Fibroblast of lung (primary cell): ENCODE data around the gene DDT. TPM values are rescaled to one million over a fixed set of nuclear protein-coding genes. Genes with fewer than 3 reads are reported as not detected.
"Not testable (repeated sequence)": the region's sequence is repeated elsewhere in the genome, so short reads cannot be mapped to it uniquely, and the experiment has no call there.

Source experiments
- DNase-seq, 2 donors: peaks; one replicate each; pipeline versions ENCODE4 v3.0.0 to v3.0.0-alpha.2; 2010; ENCODE audit warnings: low read depth in 2 of 2
- H2AFZ ChIP-seq: 2 replicates; pipeline ENCODE4 v1.5.1; 2012; ENCODE audit warnings: low read length, control low read depth, inconsistent platforms
- H3K27ac ChIP-seq: 2 replicates; pipeline ENCODE4 v1.5.1; 2011; ENCODE audit warnings: low read length, control low read depth; ENCODE audit not compliant: insufficient read depth
- H3K27me3 ChIP-seq: 2 replicates; pipeline ENCODE4 v1.5.1; 2011; ENCODE audit warnings: mild to moderate bottlenecking, low read length; ENCODE audit not compliant: control insufficient read depth, insufficient read depth
- H3K36me3 ChIP-seq: 2 replicates; pipeline ENCODE4 v1.5.1; 2011; ENCODE audit warnings: low read length; ENCODE audit not compliant: control insufficient read depth, insufficient read depth
- H3K4me1 ChIP-seq: 2 replicates; pipeline ENCODE4 v1.5.1; 2011; ENCODE audit warnings: low read length; ENCODE audit not compliant: control insufficient read depth, insufficient read depth; ENCODE audit errors: extremely low read depth
- H3K4me2 ChIP-seq: 2 replicates; pipeline ENCODE4 v1.5.1; 2011; ENCODE audit warnings: low read length, control low read depth; ENCODE audit not compliant: insufficient read depth; ENCODE audit errors: extremely low read depth
- H3K4me3 ChIP-seq, 4 experiments: fragments of 200-600 bp in 1 of 4; sonication (generic) in 1 of 4; replicated peaks in 1 of 4; 2 replicates each; pipeline ENCODE4 v1.5.1; 2011 to 2016; ENCODE audit warnings: low read length in 4 of 4, low read depth in 3 of 4, mild to moderate bottlenecking in 3 of 4, control low read depth in 2 of 4, inconsistent platforms in 1 of 4, mixed read lengths in 1 of 4; ENCODE audit not compliant: insufficient read depth in 1 of 4; ENCODE audit errors: control extremely low read depth in 1 of 4
- H3K79me2 ChIP-seq: 2 replicates; pipeline ENCODE4 v1.5.1; 2012; ENCODE audit warnings: mild to moderate bottlenecking, low read length, inconsistent platforms; ENCODE audit not compliant: control insufficient read depth, insufficient read depth
- H3K9ac ChIP-seq: 2 replicates; pipeline ENCODE4 v1.5.1; 2011; ENCODE audit warnings: mild to moderate bottlenecking, low read length, control low read depth; ENCODE audit not compliant: insufficient read depth
- H3K9me3 ChIP-seq: 2 replicates; pipeline ENCODE4 v1.5.1; 2012; ENCODE audit warnings: low read depth, low read length; ENCODE audit not compliant: control insufficient read depth, insufficient read depth
- H4K20me1 ChIP-seq: 2 replicates; pipeline ENCODE4 v1.5.1; 2011; ENCODE audit warnings: low read length; ENCODE audit not compliant: control insufficient read depth, insufficient read depth; ENCODE audit errors: extremely low read depth
- EZH2 ChIP-seq: IDR thresholded peaks from 2 replicates; pipeline ENCODE4 v1.5.1; 2012; ENCODE audit warnings: low read length, control low read depth, mild to moderate bottlenecking; ENCODE audit errors: missing control alignments
- polyA plus RNA-seq, 2 donors: library from polyadenylated mRNA; depleted of rRNA in 1 of 2; stranded (reverse) in 1 of 2; unstranded in 1 of 2; fragments of >200 nt; gene quantifications; 2 replicates each; pipeline ENCODE4 v1.2.1, GENCODE V29; 2011 to 2012; ENCODE audit warnings: missing spikeins in 1 of 2
- total RNA-seq: library from RNA; depleted of rRNA; stranded (reverse); fragments of >200 nt; gene quantifications from 2 replicates; pipeline ENCODE4 v1.2.1, GENCODE V29; 2014
- TF ChIP-seq, protein P1 (sequence below), 2 donors: IDR thresholded peaks in 1 of 2; conservative IDR thresholded peaks in 1 of 2; 1 replicate in 1 of 2; 2 replicates in 1 of 2; pipeline ENCODE4 v1.5.1; 2011 to 2012; ENCODE audit warnings: low read length in 2 of 2, control low read depth in 1 of 2, inconsistent platforms in 1 of 2, low read depth in 1 of 2, mild to moderate bottlenecking in 1 of 2

DDT gene
- total and polyA plus RNA-seq, 2 donors (not counting 1 experiment from before 2014, with no cell fraction given) = 79.5 to 111 TPM

DNA sequence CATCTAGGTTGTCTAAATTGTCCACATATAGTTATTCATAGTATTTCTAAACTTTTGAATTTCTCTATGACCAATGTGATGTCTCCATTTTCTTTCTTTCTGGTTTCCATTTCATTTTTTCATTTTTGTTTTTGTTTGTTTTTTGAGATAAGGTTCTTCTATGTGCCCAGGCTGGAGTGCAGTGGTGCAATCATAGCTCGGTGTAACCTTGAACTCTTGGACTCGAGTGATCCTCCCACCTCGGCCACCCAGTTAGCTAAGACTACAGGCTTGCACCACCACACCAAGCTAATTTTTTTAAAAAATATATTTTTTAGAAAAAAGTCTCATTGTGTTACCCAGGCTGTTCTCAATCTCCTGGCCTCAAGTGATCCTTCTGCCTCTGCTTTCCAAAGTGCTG is 22.9 kb upstream of the DDT start:
- H3K27me3 ChIP-seq = peaks cover under 1% of the 10 kb centered on the region
- no peaks in the 10 kb centered on the region for H3K9me3 ChIP-seq
- H3K79me2 ChIP-seq = no peaks in the 10 kb centered on the region
- no peak overlapping the region for H3K27ac ChIP-seq
- no peak overlapping the region for H3K4me2 ChIP-seq
- DNase-seq = no peak
- H2AFZ ChIP-seq = no peak overlapping the region
- H3K9ac ChIP-seq = no peak overlapping the region
- no peaks in the 10 kb centered on the region for H4K20me1 ChIP-seq
- H3K4me3 ChIP-seq = no peak overlapping the region
- no peaks in the 10 kb centered on the region for H3K36me3 ChIP-seq
- no peak for TF ChIP-seq EZH2
- TF ChIP-seq, protein P1, sequence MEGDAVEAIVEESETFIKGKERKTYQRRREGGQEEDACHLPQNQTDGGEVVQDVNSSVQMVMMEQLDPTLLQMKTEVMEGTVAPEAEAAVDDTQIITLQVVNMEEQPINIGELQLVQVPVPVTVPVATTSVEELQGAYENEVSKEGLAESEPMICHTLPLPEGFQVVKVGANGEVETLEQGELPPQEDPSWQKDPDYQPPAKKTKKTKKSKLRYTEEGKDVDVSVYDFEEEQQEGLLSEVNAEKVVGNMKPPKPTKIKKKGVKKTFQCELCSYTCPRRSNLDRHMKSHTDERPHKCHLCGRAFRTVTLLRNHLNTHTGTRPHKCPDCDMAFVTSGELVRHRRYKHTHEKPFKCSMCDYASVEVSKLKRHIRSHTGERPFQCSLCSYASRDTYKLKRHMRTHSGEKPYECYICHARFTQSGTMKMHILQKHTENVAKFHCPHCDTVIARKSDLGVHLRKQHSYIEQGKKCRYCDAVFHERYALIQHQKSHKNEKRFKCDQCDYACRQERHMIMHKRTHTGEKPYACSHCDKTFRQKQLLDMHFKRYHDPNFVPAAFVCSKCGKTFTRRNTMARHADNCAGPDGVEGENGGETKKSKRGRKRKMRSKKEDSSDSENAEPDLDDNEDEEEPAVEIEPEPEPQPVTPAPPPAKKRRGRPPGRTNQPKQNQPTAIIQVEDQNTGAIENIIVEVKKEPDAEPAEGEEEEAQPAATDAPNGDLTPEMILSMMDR (conservative IDR thresholded peaks at IDR 0.05 in 1 of 2, IDR thresholded peaks at IDR 0.05 in 1 of 2; ENCODE audit: low read depth in 1 of 2, low read length in 2 of 2) = no peak
- no peaks in the 10 kb centered on the region for H3K4me1 ChIP-seq

DNA sequence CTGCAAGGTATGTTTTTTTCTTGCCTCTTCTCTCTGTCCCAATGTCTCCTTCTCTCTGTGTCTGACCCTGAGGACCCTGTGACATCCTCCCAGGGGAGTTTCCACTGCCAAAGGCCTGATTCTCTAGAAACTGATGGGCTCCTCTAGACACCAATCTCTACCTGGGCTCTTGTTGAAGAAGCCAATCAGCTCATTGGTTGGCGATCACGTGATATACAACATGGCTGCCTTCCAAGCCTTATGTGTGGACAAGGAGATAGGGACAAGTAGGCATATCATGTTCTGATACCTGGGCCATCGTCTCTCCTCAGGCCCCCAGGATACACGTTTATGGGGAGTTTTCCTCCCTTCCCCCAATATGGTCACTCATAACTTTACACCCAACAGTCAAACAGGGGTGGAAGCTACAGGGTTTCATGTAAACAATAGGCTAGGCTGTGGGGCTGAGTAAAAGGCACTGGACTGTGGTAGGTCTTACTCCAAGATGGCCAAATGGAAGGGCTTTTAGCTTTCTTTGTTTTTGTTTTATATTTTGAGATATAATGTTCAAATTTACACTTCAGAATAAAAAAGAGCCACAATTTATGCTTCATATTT is 19.4 kb upstream of the DDT start:
- not testable (repeated sequence) for H2AFZ ChIP-seq, H3K27me3 ChIP-seq, H3K4me3 ChIP-seq, H3K27ac ChIP-seq, H3K4me2 ChIP-seq, H4K20me1 ChIP-seq, H3K4me1 ChIP-seq, H3K79me2 ChIP-seq, H3K36me3 ChIP-seq, DNase-seq, H3K9me3 ChIP-seq, H3K9ac ChIP-seq

DNA sequence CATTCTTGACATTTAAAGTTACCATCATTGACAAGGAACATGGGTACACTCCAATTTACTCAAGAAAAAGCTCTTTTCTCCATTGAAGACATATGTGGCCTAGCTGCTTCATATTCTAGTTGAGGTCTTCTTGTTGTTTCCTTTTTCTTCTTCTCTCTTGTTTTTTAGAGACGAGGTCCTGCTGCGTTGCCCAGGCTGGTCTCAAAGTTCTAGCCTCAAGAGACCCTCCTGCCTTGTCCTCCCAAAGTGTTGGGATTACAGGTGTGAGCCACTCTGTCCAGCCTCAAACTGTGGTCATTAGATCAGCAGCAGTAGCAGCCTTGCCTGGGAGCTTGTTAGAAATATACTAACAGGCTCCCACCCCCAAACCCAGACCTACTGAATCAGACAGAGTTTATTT is 18.8 kb upstream of the DDT start:
- not testable (repeated sequence) for H3K9ac ChIP-seq, DNase-seq, H3K27ac ChIP-seq, H2AFZ ChIP-seq, H3K9me3 ChIP-seq, H3K4me3 ChIP-seq, H3K4me1 ChIP-seq, H3K4me2 ChIP-seq, H3K36me3 ChIP-seq, H3K79me2 ChIP-seq, H3K27me3 ChIP-seq, H4K20me1 ChIP-seq

DNA sequence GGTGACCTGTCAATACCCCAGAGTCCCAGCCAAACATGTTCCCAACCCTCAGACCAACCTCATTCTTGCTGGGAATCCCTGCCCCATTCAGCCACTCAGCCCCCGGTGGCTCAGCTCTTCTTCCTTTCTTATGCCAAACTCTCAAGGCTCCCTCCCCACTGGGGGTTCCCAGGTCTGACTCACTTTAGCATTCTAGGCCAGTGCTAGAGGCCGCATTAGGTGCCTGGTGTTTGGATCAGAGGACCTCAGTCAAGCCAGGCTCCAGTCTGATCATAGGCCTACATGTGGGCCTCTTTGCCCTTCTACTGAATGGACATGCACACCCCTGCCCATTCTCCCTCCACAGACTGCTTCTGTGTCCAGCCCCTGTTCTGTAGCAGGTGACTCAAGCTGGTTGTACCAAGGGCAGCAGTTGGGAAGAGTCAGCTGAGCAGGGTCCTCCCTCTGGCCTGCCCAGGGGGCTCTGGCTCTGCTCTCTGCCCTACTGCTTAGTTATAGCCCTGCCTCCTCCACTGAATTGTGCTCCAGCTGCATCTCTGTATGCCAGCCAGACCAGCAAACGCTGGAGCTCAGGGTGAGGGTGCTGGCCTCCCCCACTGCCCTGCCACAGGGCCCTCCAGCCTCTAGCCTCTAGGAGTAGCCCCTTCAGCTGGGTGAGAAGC is 15.5 kb upstream of the DDT start:
- H2AFZ ChIP-seq, H3K4me2 ChIP-seq, H3K27ac ChIP-seq, H3K9me3 ChIP-seq, H3K9ac ChIP-seq, H3K36me3 ChIP-seq, H3K4me1 ChIP-seq, H4K20me1 ChIP-seq, H3K27me3 ChIP-seq, DNase-seq, H3K4me3 ChIP-seq, H3K79me2 ChIP-seq: not testable (repeated sequence)

DNA sequence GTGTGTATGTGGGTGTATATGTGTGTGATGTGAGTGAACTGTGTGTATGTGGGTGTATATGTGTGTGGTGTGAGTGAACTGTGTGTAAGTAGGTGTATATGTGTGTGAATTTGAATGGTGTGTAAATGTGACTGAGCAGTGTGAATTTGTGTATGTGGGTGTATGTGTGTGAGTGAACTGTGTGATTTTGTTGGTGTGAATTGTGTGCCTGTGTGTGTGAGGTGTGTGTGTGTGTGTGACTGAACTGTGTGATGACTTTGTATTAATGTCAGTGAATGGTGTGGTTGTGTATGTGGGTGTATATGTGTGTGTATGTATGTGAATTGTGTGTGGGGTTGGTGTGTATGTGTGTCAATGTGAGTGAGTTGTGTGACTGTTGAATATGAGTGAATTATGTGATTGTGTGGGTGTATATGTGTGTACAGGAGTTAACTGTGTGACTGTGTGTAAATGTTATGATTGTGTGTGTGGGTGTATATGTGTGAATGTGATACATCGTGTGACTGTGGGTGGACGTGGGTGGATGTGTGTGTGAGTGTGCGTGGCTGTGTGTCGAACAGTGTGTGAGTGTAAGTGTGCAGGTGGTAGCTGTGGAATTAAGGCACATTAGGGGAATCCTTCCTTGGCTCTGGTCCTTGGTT is 12.4 kb upstream of the DDT start:
- not testable (repeated sequence) for H3K36me3 ChIP-seq, H3K27me3 ChIP-seq, H2AFZ ChIP-seq, H3K79me2 ChIP-seq, H3K4me2 ChIP-seq, H3K4me1 ChIP-seq, H4K20me1 ChIP-seq, DNase-seq, H3K27ac ChIP-seq, H3K4me3 ChIP-seq, H3K9me3 ChIP-seq, H3K9ac ChIP-seq

DNA sequence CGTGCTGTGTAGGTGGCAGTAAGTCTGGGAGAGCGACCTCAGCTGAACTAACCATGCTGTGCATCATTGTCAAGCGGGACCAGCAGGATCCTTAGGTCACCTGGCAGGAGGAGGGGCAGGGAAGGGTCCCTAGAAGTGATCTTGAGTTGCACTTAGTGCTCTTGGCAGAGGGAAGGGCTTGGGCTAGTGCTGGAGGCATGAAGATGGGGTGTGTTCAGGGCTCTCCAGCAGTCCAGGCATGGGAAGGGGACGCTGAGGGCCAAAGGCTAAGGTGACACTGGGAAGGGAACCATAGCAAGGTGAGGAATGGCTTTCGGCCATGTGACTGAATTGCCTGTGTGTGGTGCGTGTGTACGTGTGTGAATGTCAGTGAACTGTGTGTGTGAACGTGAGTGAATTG is 11.8 kb upstream of the DDT start:
- H3K79me2 ChIP-seq, H3K4me1 ChIP-seq, H3K27me3 ChIP-seq, H3K36me3 ChIP-seq, H2AFZ ChIP-seq, H3K4me3 ChIP-seq, H3K9ac ChIP-seq, H3K9me3 ChIP-seq, H4K20me1 ChIP-seq, H3K27ac ChIP-seq, DNase-seq, H3K4me2 ChIP-seq: not testable (repeated sequence)
